Measurements from ENCODE around the gene KREMEN1. TPM values are rescaled to one million over a fixed set of nuclear protein-coding genes. Genes with fewer than 3 reads are reported as not detected.

The KREMEN1 gene
- total RNA-seq, 2 experiments from 2014 or later, result not detected

- no peak overlapping the region for H3K27ac Mint-ChIP-seq
- CTCF ChIA-PET, result no interaction called here
- POLR2A ChIA-PET, result no interaction called here
Observed at GRCh38 chr22:29090039-29090438, 17.2 kb downstream of the KREMEN1 start.

GRCh38 chr22:29092243-29092642, 19.4 kb downstream of the KREMEN1 start:
- no peaks in the 10 kb centered on the region for H3K4me1 Mint-ChIP-seq (ENCODE audit: low read depth)
- H3K9me3 ChIP-seq (ENCODE audit: control insufficient read depth in 1 of 2, insufficient read depth in 1 of 2, low read length in 2 of 2), result no peaks in the 10 kb centered on the region
- H3K27me3 ChIP-seq (ENCODE audit: control insufficient read depth in 1 of 2, insufficient read depth in 2 of 2, low read length in 2 of 2), result peaks cover 0 to 4% of the 10 kb centered on the region in 2 experiments
- H3K36me3 ChIP-seq (ENCODE audit: insufficient read depth, low read length), result no peaks in the 10 kb centered on the region
- no peak overlapping the region for H3K4me3 ChIP-seq (ENCODE audit: low read length)
- no peaks in the 10 kb centered on the region for H3K36me3 Mint-ChIP-seq (ENCODE audit: low read depth)
- no peak for ATAC-seq (ENCODE audit: poor library complexity)
- no peak overlapping the region for H3K4me3 Mint-ChIP-seq
- intact Hi-C loops (cut with DNase I, micrococcal nuclease), result no loop called here
- peaks cover 18% of the 10 kb centered on the region for H3K27me3 Mint-ChIP-seq
- no peak overlapping the region for H3K27ac ChIP-seq (ENCODE audit: low read depth in 1 of 2, low read length in 2 of 2)
- H3K27ac Mint-ChIP-seq, result no peak overlapping the region
- H3K9me3 Mint-ChIP-seq, result no peaks in the 10 kb centered on the region
- DNase-seq, result no peak
- CTCF ChIA-PET, result no interaction called here
- POLR2A ChIA-PET, result no interaction called here
- H3K4me1 ChIP-seq (ENCODE audit: insufficient read depth, low read length), result no peaks in the 10 kb centered on the region
- TF ChIP-seq CTCF (IDR thresholded peaks at IDR 0.05), result no peak

More at GRCh38 chr22:29090039-29090438, 17.2 kb downstream of the KREMEN1 start:
- intact Hi-C loops (cut with DNase I, micrococcal nuclease), result no loop called here
- Mint-ChIP-seq H3K36me3 (ENCODE audit: low read depth) (no peaks in the 10 kb centered on the region), H3K4me3 (no peak overlapping the region), H3K4me1 (ENCODE audit: low read depth) (no peaks in the 10 kb centered on the region), H3K27me3 (peaks cover 18% of the 10 kb centered on the region), H3K9me3 (no peaks in the 10 kb centered on the region)
- Histone ChIP-seq H3K4me1 (ENCODE audit: insufficient read depth, low read length) (no peaks in the 10 kb centered on the region), H3K36me3 (ENCODE audit: insufficient read depth, low read length) (no peaks in the 10 kb centered on the region), H3K9me3 (ENCODE audit: control insufficient read depth in 1 of 2, insufficient read depth in 1 of 2, low read length in 2 of 2) (no peaks in the 10 kb centered on the region), H3K4me3 (ENCODE audit: low read length) (no peak overlapping the region), H3K27ac (ENCODE audit: low read depth in 1 of 2, low read length in 2 of 2) (no peak overlapping the region), H3K27me3 (ENCODE audit: control insufficient read depth in 1 of 2, insufficient read depth in 2 of 2, low read length in 2 of 2) (peaks cover 0 to 4% of the 10 kb centered on the region in 2 experiments)
- no peak for TF ChIP-seq CTCF (IDR thresholded peaks at IDR 0.05)
- DNase-seq (no peak), ATAC-seq (ENCODE audit: poor library complexity) (no peak)

GRCh38 chr22:29093030-29093429, 20.2 kb downstream of the KREMEN1 start:
- DNase-seq (no peak), ATAC-seq (ENCODE audit: poor library complexity) (no peak)
- peaks cover 0 to 4% of the 10 kb centered on the region in 2 experiments for H3K27me3 ChIP-seq (ENCODE audit: control insufficient read depth in 1 of 2, insufficient read depth in 2 of 2, low read length in 2 of 2)
- no peak overlapping the region for H3K27ac Mint-ChIP-seq
- H3K36me3 ChIP-seq (ENCODE audit: insufficient read depth, low read length), result no peaks in the 10 kb centered on the region
- peaks cover 18% of the 10 kb centered on the region for H3K27me3 Mint-ChIP-seq
- intact Hi-C loops (cut with DNase I, micrococcal nuclease), result no loop called here
- no peaks in the 10 kb centered on the region for H3K4me1 Mint-ChIP-seq (ENCODE audit: low read depth)
- H3K4me3 ChIP-seq (ENCODE audit: low read length), result no peak overlapping the region
- ChIA-PET POLR2A (no interaction called here), CTCF (interaction anchor here (0.9 kb wide), 1 partner anchor 9 kb away, joined by 3 read pairs; no protein-coding TSS in a partner anchor)
- no peak overlapping the region for H3K27ac ChIP-seq (ENCODE audit: low read depth in 1 of 2, low read length in 2 of 2)
- no peaks in the 10 kb centered on the region for H3K9me3 Mint-ChIP-seq
- H3K4me1 ChIP-seq (ENCODE audit: insufficient read depth, low read length), result no peaks in the 10 kb centered on the region
- TF ChIP-seq CTCF (IDR thresholded peaks at IDR 0.05), result no peak
- H3K36me3 Mint-ChIP-seq (ENCODE audit: low read depth), result no peaks in the 10 kb centered on the region
- no peaks in the 10 kb centered on the region for H3K9me3 ChIP-seq (ENCODE audit: control insufficient read depth in 1 of 2, insufficient read depth in 1 of 2, low read length in 2 of 2)
- no peak overlapping the region for H3K4me3 Mint-ChIP-seq

Measured in CD4-positive, alpha-beta T cell (primary cell).